HS-27A (cell line): ENCODE data around the gene TIGIT.
"Not testable (repeated sequence)": the region's sequence is repeated elsewhere in the genome, so short reads cannot be mapped to it uniquely, and the experiment has no call there.

Experiments
- DNase-seq: peaks from one replicate; pipeline ENCODE4 v3.0.0-alpha.2; 2012; ENCODE audit warnings: low read depth, missing footprints

Gene TIGIT

DNA sequence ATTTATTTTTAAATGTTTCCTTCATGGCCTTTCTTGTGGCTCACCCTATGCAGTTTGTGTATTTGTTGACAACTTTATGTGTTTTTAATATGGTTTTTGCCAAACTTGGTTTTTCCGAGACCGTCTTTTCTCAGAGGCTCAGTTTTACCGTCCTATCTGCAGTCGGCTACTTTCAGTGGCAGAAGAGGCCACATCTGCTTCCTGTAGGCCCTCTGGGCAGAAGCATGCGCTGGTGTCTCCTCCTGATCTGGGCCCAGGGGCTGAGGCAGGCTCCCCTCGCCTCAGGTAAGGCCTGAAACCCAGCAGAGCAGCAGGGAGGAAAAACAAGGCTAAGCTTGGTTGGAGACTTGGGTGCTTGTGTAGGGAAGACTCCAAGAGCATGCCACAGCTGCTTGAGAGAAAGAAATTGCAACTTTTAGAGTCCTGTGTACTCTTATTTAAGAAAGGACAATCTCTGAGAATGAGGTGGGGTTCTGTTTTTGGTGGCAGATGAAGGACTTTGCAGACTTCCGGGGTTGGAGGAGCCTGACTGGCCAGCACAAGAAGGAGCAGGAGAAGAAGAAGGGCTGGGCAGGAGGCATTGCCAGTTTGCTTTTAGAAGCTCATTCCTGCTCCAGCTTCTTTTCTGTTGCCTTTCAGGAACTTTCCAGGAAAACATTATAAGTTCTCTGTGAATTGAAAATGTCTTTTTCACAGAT lies at the start of gene TIGIT:
TSS of gene TIGIT (plus strand) at position 191 of the 698 bp plus-strand sequence. CDS start at position 225, 34 bp downstream.
- DNase-seq, result no peak

DNA sequence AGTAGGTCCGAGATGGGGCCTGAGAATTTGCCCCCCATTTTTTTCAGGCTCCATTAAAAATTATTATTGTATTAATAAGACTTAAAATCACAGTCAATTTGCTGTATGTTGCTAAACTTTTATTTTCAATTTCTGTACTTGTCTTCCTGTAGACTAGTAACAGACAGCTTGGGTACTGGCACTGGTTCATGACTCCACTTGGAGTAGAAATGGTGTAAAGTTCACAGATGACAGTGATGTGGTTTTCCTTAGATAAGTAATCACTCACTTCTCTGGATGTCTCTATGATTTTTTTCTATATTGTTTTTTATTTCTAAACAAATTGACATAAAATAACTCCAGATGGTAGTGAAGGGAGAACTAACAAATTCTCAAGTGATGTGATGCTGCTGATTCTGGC lies 40.9 kb upstream of the TIGIT start:
- no peak for DNase-seq

DNA sequence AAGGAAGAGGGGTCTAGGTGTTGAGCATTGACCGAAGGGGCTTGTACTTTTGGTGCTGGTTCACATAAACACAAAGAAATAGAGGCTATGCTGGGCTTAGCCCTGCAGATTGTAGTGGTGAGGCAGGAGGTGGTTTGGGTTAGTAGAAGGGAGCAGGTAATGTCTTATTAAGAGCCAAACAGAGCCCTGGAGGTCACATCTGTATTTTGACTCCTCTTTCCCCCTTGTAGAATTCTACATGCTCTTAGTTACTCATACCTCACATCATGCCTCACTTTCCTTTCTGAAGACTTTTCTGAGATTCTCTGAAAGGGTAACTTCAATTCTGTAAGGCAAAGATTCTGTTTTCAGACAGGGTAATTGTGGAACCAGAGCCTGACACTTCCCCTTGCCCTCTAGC lies 40.3 kb upstream of the TIGIT start:
- DNase-seq, result no peak

DNA sequence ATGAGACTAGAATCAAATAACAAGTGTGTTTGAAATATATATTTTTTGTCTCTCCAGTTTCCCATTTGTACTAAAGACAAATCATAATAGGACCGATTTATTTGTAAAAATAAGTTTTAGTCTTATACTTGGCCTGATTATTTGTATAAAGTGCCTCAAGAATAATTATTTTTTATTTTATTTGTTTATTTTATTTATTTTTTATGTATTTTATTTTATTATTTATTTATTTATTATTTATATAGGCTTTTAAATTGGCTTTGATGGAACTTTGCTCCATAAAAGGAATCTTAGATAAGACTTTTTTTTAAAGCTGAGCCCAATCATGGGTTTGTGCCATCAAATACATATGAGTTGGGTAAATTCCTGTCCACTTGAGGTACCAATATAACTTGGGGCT lies 34.3 kb upstream of the TIGIT start:
- no peak for DNase-seq

DNA sequence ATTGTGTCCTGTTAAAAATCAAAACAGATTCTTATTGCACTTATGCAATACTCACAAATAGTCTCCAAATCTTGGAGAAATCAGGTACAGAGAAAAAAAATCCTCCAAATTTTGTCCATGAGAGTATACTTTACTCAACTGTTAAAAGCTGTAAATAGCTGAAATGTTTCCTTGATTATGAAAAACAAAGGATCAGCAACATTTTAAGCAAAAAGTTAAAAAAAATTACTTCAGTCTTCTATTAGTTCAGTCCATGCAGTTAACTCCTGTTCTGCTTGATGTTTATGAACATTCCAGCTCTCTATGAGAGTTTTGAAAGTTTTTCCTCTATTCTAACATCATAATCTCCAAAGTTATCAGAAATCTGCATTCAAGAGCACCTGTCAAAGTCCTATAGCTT lies 33.7 kb upstream of the TIGIT start:
- no peak for DNase-seq

DNA sequence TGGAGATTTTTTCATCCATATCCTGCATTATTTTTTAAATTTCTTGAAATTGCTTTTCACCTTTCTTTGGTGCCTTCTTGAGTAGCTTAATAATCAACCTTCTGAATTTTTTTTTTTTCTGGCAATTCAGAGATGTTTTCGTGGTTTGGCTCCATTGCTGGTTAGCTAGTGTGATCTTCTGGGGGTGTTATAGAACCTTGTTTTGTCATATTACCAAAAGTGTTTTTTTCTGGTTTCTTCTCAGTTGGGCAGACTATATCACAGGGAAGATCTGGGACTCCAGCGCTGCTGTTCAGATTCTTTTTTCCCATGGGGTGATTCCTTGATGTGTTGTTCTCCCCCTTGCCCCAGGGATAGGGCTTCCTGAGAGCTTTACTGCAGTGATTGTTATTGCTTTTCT lies 23.8 kb upstream of the TIGIT start:
- no peak for DNase-seq

DNA sequence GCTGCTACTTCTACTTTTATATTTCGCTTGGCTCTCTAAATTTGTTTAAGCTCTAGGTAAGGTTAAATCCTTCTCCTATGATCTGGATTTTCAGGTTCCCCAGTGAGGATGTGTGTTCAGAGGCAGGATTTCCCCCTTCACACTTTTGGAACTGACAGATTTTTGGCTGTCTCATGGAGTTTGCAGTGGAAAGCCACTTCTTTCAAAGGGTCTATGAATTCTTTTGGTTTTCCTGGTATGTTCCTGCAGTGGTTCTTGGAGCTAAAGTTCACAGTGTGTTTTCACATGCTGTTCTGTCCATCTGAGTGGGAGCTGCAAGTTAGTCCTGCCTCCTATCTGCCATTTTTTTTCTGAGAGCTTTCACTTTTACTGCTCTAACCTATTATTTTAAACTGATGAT lies 21.6 kb upstream of the TIGIT start:
- no peak for DNase-seq

DNA sequence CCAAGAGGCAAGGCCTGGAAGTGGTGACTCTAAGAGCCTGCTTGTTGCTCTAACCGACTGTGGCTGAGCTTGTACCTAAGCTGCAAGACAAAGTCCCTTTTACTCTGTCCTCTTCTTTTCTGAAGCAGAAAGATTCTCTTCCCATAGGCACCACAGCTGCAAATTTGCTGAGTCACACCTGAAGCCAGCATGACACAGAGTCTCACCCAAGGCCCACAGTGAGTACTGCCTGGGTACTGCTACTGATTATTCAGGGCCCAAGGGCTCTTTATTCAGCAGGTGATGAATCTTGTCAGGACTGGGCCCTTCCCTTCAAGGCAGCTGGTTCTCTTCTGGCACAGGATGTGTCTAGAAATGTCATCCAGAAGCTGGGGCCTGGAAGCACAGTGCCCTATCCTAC lies 18.9 kb upstream of the TIGIT start:
- DNase-seq, result no peak

DNA sequence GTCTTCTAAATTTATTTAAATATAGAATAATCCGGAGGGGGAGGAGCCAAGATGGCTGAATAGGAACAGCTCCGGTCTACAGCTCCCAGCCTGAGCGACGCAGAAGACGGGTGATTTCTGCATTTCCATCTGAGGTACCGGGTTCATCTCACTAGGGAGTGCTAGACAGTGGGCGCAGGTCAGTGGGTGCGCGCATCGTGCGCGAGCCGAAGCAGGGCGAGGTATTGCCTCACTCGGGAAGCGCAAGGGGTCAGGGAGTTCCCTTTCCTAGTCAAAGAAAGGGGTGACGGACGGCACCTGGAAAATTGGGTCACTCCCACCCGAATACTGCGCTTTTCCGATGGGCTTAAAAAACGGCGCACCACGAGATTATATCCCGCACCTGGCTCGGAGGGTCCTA lies 17.0 kb upstream of the TIGIT start:
- not testable (repeated sequence) for DNase-seq

DNA sequence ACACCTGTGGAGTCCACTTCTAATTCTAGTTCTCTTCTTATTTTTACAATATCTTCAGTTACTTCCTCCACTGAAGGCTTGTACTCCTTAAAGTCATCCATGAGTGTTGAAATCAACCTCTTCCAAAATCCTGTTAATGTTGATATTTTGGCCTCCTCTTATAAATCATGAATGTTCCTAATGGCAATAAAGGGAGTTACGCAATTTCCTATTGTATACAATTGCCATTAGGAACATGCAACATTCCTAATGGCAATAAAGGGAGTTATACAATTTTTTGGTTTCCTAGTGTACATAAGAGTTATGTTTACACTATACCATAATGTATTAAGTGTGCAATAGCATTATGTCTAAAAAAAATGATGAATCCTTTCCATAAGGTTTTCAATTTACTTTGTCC lies 9.2 kb upstream of the TIGIT start:
- DNase-seq, result no peak

DNA sequence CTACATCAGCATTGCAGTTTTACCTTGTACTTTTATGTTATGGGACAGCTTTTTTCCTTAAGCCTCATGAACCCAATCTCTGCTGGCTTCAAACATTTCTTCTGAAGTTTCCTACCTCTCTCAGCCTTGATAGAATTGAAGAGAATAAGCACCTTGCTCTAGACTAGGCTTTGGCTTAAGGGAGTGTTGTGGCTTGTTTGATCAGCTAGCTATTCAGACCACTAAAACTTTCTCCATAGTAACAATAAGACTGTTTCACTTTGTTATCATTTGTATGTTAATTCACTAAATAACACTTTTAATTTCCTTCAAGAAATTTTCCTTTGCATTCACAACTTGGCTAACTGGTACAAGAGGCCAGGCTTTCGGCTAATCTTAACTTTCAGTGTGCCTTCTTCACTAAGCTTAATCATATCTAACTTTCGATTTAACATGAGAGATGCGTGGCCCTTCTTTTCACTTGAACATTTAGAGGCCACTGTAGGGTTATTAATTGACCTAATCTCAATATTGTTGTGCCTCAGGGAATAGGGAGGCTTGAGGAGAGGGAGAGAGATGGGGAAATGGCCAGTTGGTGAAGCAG lies 8.1 kb upstream of the TIGIT start:
- no peak for DNase-seq

DNA sequence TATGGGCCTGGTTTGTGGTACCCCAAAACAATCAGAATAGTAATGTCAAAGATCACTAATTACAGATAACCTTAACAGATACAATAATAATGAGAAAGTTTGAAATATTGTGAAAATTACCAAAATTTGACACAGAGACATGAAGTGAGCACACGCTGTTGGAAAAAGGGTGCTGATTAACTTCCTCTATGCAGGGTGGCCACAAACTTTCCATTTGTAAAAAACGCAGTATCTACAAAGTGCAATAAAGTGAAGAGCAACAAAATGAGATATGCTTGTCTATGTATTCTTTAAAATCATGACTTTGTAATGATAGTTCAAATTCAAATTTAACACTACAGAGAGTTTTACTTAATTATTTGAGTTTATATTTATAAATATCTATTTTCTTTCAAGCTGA lies 7.6 kb upstream of the TIGIT start:
- DNase-seq, result no peak

DNA sequence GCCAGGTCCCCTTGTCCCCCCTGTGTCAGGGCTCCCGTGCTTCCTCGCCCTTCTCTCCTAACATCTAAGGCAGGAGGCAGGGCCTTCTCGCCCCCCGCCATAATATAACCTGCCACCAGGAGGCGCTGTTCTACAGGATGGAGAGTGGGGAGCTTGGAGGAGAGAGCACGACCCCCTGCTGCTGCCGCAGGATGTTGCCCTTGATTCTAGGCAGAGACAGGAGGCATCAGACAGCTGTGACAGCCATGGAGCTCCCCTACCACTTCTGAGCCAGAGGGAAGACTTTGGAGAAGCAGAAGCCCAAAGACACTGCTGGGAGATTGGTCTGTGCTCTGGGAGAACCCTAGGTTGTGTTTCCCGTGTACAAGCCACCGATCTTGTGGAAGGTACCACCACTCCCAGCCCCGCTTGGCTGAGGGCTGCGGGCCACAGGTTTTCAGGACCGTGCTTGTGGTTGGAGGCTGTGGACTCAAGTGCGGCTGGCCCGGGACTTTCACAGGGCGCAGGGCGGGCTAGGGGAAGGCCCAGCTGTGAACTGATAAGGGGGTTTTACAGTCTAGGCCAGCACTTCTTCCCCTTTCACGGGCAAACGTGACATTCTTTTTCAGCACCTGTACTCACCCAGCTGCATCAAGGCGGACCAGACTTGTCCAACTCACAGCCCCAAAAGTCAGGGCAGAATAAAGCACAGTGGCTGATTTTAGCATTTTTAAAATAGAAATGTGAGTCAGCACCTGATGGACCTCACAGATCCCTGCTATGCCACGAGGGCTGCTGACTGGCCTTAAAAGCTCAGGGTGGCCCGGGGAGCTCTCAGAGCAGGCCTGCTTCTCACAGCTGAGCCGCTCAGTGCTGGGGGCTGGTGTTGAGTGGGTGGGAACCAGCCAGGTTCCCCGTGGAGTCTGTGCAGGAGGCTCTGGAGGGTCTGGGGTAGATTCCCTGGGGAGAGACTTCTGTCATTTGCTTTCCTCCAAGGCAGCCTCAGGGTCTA lies 2.6 kb upstream of the TIGIT start:
- peak; percentile 24 for DNase-seq

DNA sequence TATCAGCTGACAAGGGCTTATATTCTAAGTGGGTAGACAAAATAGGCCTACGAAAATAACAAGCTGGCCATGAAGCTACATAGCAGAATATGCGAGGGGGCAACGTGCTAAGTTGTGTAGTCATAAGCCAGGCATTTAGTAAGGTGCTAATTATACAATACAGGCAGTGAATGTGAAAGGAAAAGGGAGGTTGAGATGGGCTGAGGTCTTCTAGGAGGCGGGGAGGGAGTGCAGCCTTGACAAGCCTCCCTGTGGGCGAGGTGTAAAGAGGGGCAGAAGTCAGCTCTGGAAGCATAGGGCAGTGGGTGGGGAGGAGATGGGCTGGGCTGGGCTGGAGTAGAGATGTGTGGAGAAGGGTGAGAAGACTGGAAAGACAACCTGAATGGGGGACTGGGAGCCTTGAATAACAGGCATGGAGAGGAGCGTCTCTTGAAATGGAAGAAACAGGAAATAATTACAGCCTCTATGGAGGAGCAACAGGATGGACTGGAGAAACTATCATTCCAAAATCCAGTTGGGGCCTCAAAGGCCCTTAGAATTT lies 1.2 kb downstream of the TIGIT start:
- DNase-seq, result no peak

DNA sequence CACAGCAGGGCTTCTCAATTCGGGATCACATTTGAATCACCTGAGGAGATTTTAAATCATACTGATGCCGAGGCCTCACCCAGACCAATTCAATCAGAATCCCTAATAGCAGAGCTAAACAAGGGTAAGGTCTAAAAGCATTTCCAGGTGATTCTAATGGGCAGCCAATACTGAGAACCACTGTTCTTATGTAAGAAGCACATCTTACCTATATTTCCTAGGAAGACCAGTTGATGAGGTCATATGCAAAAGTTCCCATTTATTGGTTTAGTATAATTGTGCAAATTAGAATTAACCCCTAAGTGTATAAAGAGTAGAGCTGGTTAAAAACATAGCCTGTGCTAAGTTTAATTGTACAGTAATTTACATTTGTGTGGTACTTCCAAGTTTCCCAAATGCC lies 2.1 kb downstream of the TIGIT start:
- DNase-seq, result no peak

DNA sequence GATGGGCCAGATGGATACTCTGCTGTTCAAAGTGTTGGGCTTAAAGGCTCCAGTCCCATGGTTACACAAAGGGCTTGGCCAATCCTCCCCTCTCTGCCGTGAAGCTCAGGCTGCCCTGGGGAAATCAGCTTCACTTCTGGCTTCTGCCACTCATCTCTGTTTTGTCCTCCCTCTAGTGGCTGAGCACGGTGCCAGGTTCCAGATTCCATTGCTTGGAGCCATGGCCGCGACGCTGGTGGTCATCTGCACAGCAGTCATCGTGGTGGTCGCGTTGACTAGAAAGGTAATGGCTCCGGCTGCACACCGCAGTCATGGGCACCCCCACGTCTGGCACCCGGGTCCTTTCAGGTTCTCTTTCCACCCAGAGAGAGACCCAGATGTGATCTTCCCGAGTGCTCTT lies 5.6 kb downstream of the TIGIT start:
- DNase-seq, result no peak

DNA sequence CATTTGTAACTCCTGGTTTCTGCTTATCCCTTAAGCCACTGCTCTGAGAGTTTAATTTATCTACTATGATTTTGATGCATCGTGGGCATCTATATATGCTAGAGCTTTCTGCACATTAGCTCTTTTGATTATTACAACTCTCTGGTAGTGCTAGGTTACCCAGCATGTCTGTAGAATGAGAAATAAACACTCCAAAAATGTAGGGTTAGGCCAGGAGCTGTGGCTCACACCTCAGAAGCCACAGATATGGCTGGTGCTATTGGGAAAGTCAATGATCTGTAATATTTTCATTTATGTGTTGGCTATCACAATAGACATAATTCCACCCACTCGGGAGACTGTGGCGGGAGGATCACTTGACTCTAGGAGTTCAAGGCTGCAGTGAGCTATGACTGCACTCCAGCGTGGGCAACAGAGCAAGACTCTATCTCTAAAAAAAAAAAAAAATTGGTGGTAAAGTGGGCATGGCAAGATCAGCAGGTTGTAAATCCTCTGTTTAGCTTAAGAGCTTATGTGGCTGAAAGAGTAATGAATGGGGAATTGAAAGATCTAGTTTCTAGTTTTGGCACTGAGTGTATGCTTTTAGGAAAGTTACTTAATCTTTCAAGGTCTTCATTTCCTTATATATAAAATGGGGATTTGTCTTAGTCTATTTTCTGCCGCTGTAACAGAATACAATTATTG lies 6.3 kb downstream of the TIGIT start:
- no peak for DNase-seq

DNA sequence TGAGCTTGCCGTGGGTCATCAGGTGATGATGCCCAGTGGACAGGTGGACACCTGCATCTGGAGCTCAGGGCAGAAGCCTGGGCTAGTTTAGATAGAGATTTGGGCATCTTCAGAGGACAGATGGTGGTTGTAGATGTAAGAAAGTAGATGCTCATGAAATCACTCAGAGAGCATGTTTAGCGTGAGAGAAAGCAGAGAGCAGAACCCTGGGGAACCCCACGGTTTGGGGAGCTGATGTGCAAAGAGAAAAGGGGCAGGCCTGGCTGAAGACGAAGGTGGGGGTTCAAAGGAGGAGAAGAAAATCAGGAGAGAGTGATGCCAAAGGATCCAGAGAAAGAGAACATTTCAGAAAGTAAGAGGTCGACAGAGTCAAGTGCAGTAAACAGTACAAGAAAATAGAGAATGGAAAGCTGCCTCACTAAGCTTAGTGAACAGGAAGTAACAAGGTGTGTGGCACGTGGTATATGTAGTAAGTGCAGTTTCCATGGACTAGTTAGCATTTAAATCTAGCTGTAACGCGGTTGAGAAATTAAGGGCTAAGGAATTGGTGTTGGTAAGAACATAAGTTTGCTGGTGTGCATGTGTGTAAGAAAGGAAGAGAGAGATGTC lies 13.5 kb downstream of the TIGIT start:
- DNase-seq, result no peak

DNA sequence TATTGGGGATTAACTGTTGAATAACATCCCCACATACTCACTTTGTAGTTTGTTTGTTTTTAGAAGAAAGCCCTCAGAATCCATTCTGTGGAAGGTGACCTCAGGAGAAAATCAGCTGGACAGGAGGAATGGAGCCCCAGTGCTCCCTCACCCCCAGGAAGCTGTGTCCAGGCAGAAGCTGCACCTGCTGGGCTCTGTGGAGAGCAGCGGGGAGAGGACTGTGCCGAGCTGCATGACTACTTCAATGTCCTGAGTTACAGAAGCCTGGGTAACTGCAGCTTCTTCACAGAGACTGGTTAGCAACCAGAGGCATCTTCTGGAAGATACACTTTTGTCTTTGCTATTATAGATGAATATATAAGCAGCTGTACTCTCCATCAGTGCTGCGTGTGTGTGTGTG lies 14.0 kb downstream of the TIGIT start:
- DNase-seq, result no peak

DNA sequence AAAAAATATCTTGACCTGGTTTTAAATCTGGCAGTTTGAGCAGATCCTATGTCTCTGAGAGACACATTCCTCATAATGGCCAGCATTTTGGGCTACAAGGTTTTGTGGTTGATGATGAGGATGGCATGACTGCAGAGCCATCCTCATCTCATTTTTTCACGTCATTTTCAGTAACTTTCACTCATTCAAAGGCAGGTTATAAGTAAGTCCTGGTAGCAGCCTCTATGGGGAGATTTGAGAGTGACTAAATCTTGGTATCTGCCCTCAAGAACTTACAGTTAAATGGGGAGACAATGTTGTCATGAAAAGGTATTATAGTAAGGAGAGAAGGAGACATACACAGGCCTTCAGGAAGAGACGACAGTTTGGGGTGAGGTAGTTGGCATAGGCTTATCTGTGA lies 14.5 kb downstream of the TIGIT start:
- DNase-seq, result no peak

DNA sequence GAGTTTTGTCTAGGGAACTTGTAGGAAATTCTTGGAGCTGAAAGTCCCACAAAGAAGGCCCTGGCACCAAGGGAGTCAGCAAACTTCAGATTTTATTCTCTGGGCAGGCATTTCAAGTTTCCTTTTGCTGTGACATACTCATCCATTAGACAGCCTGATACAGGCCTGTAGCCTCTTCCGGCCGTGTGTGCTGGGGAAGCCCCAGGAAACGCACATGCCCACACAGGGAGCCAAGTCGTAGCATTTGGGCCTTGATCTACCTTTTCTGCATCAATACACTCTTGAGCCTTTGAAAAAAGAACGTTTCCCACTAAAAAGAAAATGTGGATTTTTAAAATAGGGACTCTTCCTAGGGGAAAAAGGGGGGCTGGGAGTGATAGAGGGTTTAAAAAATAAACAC lies 15.0 kb downstream of the TIGIT start:
- no peak for DNase-seq

DNA sequence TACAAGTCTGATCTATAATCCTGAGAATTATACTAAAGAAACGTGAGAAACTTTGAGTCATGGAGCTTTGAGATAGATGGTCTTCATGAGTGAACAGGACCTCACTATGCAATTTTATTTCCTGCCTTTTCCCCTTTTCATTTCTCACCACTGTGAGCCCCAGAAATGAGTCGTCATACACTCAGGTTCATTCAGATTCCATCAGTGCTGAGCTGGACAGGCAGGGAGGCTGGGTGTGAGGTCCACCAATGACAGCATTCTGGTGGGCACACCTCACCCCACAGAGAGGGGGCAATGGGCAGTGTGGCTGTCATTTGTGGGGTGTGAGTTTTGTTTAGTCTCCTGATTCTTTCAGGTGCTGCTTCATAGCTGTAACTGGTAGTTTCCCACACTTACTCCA lies 16.9 kb downstream of the TIGIT start:
- no peak for DNase-seq
